Measurements from ENCODE around the gene TTC38.
"Not testable (repeated sequence)": the region's sequence is repeated elsewhere in the genome, so short reads cannot be mapped to it uniquely, and the experiment has no call there.

TTC38 gene

GRCh38 chr22:46247443-46247975 is 20.3 kb upstream of the TTC38 start:
- DNase-seq = no peak

DNA sequence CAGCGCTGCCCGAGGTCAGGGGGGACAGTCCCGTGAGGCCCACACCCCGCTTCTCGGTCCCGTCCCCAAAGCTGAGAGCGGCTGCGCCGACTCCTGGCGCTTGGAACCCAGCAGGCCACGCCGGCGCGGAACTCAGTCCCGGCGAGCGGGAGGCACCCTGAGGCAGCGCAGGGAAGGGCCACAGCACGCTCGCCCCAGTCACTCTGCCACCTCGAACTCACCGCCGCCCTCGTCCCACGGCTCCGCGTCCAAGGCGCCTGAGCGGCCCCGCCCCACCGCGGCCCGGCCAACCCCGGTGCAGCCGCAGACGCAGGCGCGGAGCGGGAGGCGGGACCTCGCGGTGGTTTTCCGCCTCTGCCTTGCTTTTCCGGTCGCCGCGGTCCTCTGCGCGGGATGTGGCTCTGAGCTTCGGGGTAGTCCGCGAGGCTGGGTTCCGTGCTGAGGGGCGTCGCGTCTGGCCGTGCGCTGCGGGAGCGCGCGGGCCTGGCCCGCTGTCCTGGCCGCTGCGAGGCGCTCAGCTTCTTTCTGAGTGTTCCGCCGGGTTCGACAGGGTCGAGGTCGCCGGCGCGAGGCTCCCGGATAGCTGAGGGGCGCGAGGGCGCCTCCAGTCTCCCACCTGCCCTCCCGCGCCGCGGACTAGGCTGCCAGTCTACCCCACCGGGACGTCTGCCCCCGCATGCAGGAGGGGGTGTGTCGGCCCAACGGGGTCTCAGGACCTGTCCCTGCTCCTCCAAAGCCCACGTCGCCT is 17.6 kb upstream of the TTC38 start, which contains the start of gene CDPF1:
Gene CDPF1, minus strand, starts transcription at position 259 of the 748 bp plus-strand sequence. CDS start 2,009 bp downstream, outside the sequence.
- peak; percentile 92 for DNase-seq

DNA sequence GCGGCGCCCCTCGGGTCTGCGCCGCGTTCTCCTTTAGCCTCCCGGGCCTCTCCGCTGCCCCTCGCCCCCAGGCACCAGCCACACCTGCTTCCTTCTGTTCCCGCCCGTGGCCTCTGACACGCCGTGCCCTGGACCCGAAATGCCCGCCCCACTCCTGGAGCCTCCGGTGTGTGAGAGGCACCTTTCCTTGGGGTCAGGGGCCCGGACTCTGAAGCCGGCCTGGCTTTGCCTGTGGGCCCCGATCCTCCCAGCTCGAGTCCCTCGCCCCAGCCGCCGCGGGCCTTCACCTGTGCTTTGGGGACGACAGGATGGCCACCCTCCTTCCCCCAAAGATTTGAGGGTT is 17.1 kb upstream of the TTC38 start:
- no peak for DNase-seq

- DNase-seq = no peak
These were observed 16.5 kb upstream of the TTC38 start for GRCh38 chr22:46251266-46251665.

GRCh38 chr22:46251816-46252380 is 15.9 kb upstream of the TTC38 start:
- DNase-seq = no peak

DNA sequence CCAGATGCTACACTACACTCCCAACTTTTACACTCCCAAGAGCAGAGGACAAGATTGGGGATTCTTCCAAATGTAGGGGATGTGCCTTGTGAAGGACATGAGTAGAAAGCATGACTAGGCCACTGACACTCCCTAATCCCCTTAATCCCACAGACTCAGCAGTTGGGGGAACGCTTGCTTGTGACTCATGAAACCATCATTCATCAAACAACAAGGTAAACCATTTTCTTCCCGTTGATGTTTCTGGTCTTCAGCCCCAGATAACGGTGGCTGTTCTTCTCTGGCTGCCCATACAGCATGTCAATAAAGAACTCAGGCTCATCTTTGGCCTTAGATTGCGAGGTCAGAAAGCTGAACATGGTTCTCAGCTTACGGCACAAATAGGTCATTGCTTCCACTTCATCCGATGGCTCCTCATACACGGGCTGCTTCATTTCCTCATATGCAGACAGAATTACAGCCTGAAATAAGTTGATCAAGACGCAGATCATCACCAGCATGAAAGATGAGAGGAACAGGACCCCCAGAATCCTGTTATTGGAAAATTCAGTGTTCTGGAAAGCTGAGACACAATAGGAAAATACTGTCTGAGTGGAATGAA is 11.3 kb upstream of the TTC38 start:
- DNase-seq = no peak

DNA sequence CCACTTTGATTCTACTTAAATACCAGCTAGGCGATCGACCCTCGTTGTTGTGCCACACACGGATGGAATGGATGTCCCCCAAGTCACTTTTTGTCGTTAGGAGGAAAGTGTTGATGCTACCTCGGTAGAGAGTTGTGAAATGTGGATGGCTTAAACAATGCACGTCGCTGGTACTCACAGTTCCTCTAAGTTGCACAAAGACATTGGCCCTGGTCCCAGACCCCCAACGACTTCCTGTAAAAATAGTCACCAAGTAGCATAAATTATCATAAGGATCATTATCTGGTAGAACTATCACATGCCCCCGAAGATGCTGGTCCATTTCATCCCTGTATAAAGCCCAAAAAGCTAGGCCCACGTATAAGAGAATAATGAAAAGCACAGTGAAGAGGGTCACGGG is 8.4 kb upstream of the TTC38 start:
- no peak for DNase-seq

DNA sequence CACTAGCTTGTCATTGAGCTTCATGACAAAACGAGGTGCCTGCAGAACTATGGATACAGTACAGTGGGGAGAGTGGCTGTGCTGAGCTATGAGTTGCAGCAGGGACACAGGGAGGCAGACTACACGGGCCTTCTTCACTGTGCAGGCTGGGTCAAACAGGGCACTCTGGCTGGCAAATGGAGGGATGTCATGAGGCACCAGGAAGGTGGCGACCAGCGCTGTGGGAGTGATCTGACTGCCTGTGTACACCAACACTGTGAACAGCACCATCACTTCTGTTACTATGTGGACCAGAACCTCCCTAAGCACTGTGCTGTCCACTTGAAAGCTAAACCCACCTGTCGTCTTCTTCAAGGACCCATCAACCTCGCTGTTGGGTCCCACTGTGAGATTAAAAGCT is 7.8 kb upstream of the TTC38 start:
- no peak for DNase-seq

GRCh38 chr22:46262449-46263215 is 5.2 kb upstream of the TTC38 start:
- peak; percentile 64 for DNase-seq

DNA sequence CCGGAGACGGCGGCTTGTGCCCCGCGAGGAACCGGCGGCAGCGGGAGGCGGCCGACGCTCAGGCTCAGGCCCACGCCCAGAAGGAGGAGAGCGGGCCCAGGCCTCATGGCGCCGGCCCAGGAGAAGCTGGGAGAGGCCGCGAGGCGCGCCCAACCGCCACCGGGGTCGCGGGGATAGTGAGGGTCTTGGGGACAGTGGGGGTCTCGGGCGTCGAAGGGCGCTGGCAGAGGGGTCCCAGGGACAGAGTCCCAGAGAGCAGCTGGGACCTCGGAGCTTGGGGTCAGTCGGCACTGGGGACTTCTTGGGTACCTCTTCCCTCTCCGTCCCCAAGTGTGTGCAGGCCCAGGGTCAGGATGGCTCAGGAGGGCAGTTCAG is 4.6 kb upstream of the TTC38 start, which contains the start of gene PKDREJ:
Gene PKDREJ, minus strand, starts transcription at position 128 of the 375 bp plus-strand sequence. Its CDS starts 21 bp downstream, at position 107.
- DNase-seq = no peak

GRCh38 chr22:46264520-46264919 is 3.3 kb upstream of the TTC38 start:
- not testable (repeated sequence) for DNase-seq

GRCh38 chr22:46265627-46266026 is 2.2 kb upstream of the TTC38 start:
- DNase-seq = not testable (repeated sequence)

DNA sequence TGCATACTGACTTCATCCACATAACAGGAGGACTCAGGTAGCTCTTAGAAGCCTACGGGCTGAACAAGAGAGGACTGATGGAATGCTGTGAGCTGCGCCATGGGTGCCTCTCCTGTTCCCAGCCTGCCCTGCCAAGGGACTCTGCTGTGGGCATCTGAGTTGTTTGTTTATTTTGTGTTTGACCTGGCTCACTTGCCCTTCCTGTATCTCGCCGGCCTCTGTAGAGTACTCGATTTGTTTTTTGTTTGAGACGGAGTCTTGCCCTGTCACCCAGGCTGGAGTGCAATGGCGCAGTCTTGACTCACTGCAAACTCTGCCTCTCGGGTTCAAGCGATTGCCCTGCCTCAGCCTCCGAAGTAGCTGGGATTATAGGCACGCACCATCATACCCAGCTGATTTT is 1.8 kb downstream of the TTC38 start:
- no peak for DNase-seq

DNA sequence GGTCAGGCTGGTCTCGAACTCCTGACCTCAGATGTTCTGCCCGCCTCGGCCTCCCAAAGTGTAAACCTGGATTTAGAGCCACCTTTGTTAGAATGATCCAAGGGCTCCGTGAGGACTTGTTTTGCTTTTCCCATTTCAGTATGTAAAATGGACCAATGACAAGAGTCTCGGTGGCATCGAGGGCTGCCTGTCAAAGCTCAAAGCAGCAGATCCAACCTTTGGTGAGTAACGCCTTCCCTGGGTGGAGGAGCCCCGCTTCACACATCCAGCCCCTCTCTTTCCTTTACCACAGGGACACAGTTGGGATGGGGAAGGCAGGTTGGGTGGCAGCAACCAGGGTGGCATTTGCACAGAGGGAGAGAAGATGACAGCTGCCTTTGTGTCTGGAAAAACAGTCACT is 4.4 kb downstream of the TTC38 start:
- DNase-seq = no peak

DNA sequence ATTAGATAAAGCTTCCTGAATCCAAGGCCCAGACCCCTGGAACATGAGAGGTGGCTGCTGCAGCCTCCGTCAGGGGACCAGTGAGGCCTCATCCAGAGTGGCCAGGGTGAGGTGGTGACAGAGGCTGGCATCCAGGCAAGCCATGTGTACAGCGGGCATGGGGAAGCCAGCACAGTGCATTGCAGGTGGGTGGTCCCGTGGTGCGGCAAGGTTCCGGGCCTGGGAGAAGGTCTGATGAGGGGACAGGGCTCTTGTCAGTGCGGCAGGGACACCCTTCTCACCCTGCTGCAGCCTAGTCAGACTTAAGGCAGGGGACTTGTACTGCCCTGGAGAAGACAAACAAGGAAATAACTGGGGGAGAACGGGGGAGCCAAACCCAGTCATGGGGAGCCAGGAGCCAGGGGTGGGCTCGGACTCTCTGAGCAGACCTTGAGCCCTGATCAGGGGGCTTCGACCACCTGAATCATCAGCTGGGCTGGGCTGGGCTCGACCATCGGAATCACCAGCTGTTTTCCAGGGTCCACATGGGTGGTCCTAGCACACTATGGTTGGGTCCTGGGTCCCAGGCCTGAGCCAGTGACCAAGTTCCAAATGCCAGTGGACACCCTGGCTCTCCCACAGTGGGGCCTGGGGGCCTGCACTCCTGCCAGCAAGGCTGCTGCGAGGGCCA is 5.1 kb downstream of the TTC38 start:
- DNase-seq = no peak

GRCh38 chr22:46273432-46274148 is 5.8 kb downstream of the TTC38 start:
- DNase-seq = no peak

GRCh38 chr22:46274381-46274780 is 6.6 kb downstream of the TTC38 start:
- DNase-seq = no peak

DNA sequence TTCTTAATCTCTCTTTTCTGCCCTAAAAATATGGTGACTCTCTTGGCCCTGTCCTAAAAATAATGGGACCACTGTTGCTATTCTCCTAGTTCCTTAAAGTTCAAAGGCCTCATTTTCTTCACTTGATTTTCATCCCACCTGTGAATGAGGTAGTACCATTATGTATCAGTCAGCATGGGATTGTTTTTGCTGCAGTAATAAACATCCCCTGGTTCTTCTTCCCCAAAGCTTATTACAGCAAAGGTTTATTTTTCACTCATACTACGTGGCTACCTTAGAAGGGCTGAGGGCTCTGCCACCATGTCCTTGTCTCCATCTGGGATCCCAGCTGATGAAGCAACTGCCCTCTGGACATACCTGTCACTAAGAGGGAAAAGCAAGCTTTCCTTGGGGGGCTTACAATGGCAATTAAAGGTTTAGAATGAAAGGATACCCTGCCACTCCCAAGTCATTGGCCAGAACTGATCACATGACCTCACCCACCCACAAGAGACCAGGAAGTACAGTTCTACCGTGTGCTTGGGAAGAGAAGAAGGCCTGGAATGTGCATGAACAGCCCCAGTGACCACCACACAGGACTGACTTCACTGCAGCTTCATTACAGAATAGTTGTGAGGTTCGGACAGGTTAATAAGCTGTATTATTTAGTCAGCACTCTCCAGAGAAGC is 7.8 kb downstream of the TTC38 start:
- no peak for DNase-seq

DNA sequence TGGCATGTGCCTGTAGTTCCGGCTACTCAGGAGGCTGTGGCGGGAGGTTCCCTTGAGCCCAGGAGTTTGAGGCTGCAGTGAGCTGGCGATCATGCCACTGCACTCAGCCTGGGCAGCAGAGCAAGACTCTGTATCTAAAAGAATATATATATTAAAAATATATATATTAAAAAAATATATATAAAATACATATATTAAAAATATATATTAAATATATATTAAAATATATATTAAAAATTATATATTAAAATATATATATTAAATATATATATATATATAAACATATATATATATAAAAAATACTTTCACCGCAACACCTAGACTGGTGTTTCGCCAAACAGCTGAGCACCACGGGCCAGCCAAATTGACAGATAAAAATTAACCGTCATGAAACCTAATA is 8.8 kb downstream of the TTC38 start:
- DNase-seq = no peak

DNA sequence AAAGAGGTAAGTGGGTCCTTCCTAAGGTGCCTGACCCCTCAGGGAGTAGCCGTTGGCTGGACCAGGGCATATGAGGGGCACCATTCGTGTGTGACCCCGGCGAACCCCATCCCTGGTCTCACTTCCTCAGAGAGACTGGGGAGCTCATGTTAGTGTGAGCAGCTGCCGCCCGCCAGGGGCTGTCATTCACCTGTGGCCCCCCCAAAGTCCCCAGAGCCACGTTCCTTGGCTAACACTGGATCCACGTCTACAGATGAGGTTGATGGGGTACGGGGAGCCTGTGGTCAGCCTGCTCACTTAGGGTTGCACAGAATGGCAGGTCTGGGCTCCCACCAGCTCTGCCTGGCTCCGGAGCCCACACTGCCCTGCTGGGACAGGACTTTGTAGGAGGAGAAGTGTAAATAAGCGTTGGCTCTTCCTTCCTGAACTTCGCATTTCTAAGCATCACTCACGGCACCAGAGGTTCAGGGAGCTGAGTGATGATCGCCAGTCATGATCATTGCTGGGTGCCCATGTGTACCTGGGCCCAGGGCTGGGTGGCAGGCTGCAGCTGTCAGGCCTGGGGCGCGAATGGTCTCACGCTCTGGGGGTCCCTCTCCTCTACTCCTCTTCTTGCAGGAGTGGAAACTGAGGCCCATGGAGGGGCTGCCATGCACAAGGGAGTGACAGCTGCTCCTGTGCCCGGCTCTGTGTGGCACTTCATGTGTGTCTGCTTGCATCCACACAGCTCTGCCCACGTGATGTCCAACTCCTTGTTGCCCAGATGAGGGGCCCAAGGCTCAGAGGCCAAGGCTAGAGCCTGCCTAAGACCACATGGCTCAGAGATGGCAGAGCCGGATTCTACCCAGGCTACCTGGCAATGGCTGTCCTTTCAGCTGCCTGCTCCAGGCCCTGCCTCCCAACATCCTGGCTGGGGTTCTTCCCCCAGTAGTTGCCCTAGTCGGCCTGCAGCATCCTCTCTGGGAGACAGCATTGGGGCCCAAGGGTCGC is 11.1 kb downstream of the TTC38 start:
- no peak for DNase-seq

All from stimulated activated CD8-positive, alpha-beta memory T cell treated with anti-CD3 and anti-CD28 coated beads, Interleukin-4, amount 100 ng/mL, for 48 hours (primary cell).